Lower leg skin (tissue), 4 donors: ENCODE measurements around the gene CAMKV. TPM values are rescaled to one million over a fixed set of nuclear protein-coding genes. Genes with fewer than 3 reads are reported as not detected.

ENCODE experiments used
- DNase-seq, 2 donors: peaks; one replicate each; pipeline ENCODE4 v3.0.0-alpha.2; 2019; ENCODE audit warnings: low spot score in 2 of 2
- H3K4me3 ChIP-seq: fragments of 200-600 bp; sonication (generic); 2 replicates; pipeline ENCODE4 v1.5.1; 2017; ENCODE audit warnings: mild to moderate bottlenecking, low read depth; ENCODE audit not compliant: poor library complexity, severe bottlenecking
- POLR2A ChIP-seq, 2 donors: fragments of 450-650 bp; IDR thresholded peaks; one replicate each; pipeline ENCODE4 v1.6.1; 2016 to 2017; ENCODE audit warnings: antibody characterized with exemption in 2 of 2, mild to moderate bottlenecking in 1 of 2, moderate library complexity in 1 of 2
- WGBS, 2 donors: methylation state at CpG; one replicate each; pipeline ENCODE4 v1.1.5; 2018; 5-methylcytosine and 5-hydroxymethylcytosine counted together
- intact Hi-C: fragments of 100-400 bp; cut with DNase I; formaldehyde crosslinking; loops from one replicate; pipeline ENCODE4 v1.15.0; 2023; ENCODE audit warnings: low total_unique reads
- total RNA-seq, 4 donors: library from RNA; depleted of rRNA; stranded (reverse); fragments of >200 nt; gene quantifications; one replicate each; pipeline ENCODE4 v1.1.0, GENCODE V29; 2016
- TF ChIP-seq, protein P1 (sequence below), 3 donors: fragments of 450-650 bp; IDR thresholded peaks; one replicate each; pipeline ENCODE4 v1.5.1; 2016; ENCODE audit warnings: antibody characterized with exemption in 3 of 3, mild to moderate bottlenecking in 3 of 3, moderate library complexity in 2 of 3

Gene CAMKV
- total RNA-seq, 4 donors from 2014 or later, result not detected

DNA sequence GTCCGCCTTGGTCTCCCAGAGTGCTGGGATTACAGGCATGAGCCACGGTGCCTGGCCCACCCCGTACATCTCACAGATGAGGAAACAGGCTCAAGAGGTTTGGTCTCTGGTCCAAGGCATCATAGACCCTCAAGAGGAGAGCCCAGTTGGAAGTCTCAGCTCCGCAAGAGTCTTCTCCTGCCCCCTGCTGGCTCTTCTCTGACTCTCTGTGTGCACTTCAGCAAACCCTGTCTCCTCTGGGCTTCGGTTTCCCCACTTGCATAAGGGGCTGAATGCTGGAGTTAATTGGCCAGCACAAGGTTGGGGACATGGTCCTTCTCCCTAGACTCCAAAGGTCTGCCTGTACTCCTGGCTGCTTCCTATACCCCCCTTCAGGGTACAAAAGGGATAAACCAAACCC is 30.1 kb upstream of the CAMKV start:
- DNase-seq, result no peak
- WGBS, 2 donors, result 63 to 76% methylated on average over 5 of the region's 5 CpGs
- H3K4me3 ChIP-seq, result no peak overlapping the region
- intact Hi-C loops, result no loop called here
- TF ChIP-seq POLR2A (IDR thresholded peaks at IDR 0.05), result no peak
- TF ChIP-seq, protein P1, sequence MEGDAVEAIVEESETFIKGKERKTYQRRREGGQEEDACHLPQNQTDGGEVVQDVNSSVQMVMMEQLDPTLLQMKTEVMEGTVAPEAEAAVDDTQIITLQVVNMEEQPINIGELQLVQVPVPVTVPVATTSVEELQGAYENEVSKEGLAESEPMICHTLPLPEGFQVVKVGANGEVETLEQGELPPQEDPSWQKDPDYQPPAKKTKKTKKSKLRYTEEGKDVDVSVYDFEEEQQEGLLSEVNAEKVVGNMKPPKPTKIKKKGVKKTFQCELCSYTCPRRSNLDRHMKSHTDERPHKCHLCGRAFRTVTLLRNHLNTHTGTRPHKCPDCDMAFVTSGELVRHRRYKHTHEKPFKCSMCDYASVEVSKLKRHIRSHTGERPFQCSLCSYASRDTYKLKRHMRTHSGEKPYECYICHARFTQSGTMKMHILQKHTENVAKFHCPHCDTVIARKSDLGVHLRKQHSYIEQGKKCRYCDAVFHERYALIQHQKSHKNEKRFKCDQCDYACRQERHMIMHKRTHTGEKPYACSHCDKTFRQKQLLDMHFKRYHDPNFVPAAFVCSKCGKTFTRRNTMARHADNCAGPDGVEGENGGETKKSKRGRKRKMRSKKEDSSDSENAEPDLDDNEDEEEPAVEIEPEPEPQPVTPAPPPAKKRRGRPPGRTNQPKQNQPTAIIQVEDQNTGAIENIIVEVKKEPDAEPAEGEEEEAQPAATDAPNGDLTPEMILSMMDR (IDR thresholded peaks at IDR 0.05), result no peak

DNA sequence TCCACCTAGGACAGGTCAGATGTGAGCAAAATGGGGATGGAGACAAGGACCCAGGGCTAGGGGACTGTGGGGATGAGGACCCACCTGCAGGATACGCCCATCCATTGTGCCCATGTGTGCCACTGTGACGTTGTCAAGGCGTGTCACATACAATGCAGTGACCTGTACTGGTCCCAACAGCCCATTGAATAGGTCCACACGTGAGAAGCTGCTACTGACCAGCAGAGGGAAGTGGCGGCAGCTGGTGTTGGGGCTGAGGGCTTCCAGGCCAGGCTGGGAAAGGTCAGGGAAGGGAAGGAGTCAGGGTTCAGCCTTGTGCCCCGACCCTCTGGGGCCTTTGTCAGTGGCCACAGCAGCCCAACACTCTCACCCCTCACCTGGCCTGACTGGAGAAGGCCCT is 29.3 kb upstream of the CAMKV start:
- 67 to 77% methylated on average over 5 to 6 of the region's 6 CpGs for WGBS, 2 donors
- TF ChIP-seq POLR2A (IDR thresholded peaks at IDR 0.05), result no peak
- TF ChIP-seq, protein P1 (IDR thresholded peaks at IDR 0.05), result no peak
- intact Hi-C loops, result no loop called here
- DNase-seq, result no peak
- no peak overlapping the region for H3K4me3 ChIP-seq

DNA sequence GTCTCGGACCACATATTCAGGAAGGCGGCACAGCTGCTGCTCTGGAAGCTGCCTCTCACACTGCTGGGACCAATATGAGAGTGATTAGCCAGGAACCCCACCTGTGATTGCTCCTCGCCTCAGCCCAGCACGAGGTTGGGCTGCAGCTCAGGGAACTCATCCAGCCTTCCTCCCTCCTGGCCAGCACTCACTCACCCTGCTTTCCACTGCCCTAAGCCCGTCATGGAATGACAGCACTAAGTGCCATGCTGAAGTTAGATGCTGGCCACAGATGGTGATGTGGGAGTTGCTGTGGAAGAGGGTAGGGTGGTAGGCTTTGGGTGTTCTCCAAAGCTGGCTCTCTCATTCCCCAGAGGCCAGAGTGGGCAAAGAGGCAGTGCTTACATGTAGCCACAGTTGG is 26.6 kb upstream of the CAMKV start:
- WGBS, 2 donors, result 74 to 77% methylated on average over 5 of the region's 5 CpGs
- no peak overlapping the region for H3K4me3 ChIP-seq
- TF ChIP-seq, protein P1 (IDR thresholded peaks at IDR 0.05), result no peak
- no peak for TF ChIP-seq POLR2A (IDR thresholded peaks at IDR 0.05)
- intact Hi-C loops, result no loop called here
- DNase-seq, result no peak

DNA sequence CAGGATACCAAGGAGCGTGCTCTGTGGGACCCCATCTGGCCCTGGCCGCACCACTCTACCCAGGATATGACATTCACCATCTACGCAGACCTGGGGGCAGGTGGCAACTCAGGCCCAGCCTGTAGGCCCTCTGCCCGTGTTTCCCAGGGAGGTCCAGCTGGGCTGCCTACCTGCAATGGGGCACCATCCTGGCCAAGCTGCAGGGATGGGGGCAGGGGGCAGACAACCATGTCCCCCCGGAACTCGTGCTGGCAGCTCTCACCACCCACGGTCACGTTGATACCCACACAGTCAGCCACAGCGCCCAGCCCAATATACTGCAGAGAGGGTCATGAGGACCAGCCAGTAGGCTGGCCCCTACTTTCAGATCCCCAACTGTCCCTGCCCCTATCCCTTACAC is 26.1 kb upstream of the CAMKV start:
- intact Hi-C loops, result no loop called here
- WGBS, 2 donors, result 91 to 95% methylated on average over 9 of the region's 9 CpGs
- no peak overlapping the region for H3K4me3 ChIP-seq
- TF ChIP-seq, protein P1 (IDR thresholded peaks at IDR 0.05), result no peak
- no peak for TF ChIP-seq POLR2A (IDR thresholded peaks at IDR 0.05)
- no peak for DNase-seq

DNA sequence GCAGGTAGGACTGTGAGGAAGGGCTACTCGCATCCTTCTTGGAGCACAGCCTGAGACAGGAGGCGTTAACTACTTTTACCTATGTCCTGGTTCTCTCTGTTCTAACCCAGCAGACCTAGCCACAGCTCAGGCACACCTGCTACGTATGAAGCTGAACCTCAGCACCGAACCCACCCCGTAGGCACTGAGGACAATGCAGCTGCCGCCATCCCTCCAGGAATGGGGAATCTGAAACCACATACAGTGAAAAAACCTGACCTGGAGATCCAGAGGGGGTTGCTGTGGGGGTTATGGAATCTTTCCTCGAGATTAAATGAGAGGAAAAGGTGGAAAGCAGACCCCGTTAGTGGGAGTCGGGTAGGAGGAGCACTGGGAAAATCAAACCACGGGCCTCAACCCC is 19.6 kb upstream of the CAMKV start:
- TF ChIP-seq, protein P1 (IDR thresholded peaks at IDR 0.05), result no peak
- TF ChIP-seq POLR2A (IDR thresholded peaks at IDR 0.05), result no peak
- DNase-seq, result no peak
- H3K4me3 ChIP-seq, result no peak overlapping the region
- intact Hi-C loops, result no loop called here
- WGBS, 2 donors, result 81 to 87% methylated on average over 10 of the region's 10 CpGs

DNA sequence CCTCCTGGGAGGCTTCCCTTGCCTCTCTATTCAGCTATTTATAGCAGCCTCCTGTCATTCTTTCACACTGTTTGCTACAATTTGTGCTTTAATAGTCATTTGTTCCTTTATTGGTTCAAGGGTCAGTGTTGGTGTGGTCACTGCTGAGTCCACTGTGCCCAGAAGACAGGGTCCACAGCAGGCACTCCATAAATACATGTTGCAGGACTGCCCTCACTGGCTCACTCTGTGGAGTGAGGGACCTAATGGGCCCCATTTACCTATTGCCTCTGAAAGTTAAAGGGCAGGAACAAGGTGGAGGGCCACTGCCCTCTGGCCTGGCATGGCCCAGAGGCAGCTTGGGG is 17.2 kb upstream of the CAMKV start:
- no peak for TF ChIP-seq POLR2A (IDR thresholded peaks at IDR 0.05)
- TF ChIP-seq, protein P1 (IDR thresholded peaks at IDR 0.05), result no peak
- H3K4me3 ChIP-seq, result no peak overlapping the region
- intact Hi-C loops, result no loop called here
- no peak for DNase-seq
